B cell (primary cell): ENCODE data around the gene POLR1H. TPM values are rescaled to one million over a fixed set of nuclear protein-coding genes. Genes with fewer than 3 reads are reported as not detected.

Experiments used
- ATAC-seq: fragments of 200-7000 bp; cut with Tn5 transposase; one replicate; pipeline ENCODE4 v1.10.0; 2021; ENCODE audit warnings: low read depth, mild to moderate bottlenecking, moderate number of reproducible peaks, moderate library complexity
- CTCF ChIA-PET: fragments of 350-600 bp; sonication (Branson Sonifier 250); formaldehyde crosslinking; loops from one replicate; lab custom pipeline; 2021; ENCODE audit warnings: antibody characterized with exemption, inconsistent platforms; lab: Charles Lee
- POLR2A ChIA-PET: fragments of 350-600 bp; sonication (Branson Sonifier 250); formaldehyde crosslinking; loops from one replicate; lab custom pipeline; 2021; ENCODE audit warnings: antibody characterized with exemption; lab: Charles Lee
- DNase-seq: peaks from one replicate; pipeline ENCODE4 v3.0.0; 2013
- H2AFZ ChIP-seq: 2 replicates; pipeline ENCODE4 v1.6.1; 2012; ENCODE audit warnings: mild to moderate bottlenecking, low read depth, low read length; ENCODE audit not compliant: insufficient read depth, poor library complexity, severe bottlenecking
- H3K27ac ChIP-seq, 2 donors: 1 replicate in 1 of 2; 2 replicates in 1 of 2; pipeline ENCODE4 v1.5.1; 2012 to 2013; ENCODE audit warnings: low read length in 2 of 2, mild to moderate bottlenecking in 2 of 2, moderate library complexity in 1 of 2
- H3K27me3 ChIP-seq, 4 experiments: fragments of 200-600 bp in 1 of 4; sonication (generic) in 1 of 4; replicated peaks in 1 of 4; 1 replicate in 2 of 4; 2 replicates in 2 of 4; pipeline versions ENCODE4 v1.6.1 to v1.7.0; 2013 to 2016; ENCODE audit warnings: low read length in 3 of 4, mild to moderate bottlenecking in 2 of 4, mixed read lengths in 1 of 4, moderate library complexity in 1 of 4; ENCODE audit not compliant: insufficient read depth in 4 of 4, control insufficient read depth in 3 of 4; ENCODE audit errors: control extremely low read depth in 1 of 4
- H3K36me3 ChIP-seq, 2 experiments: replicated peaks in 1 of 2; 1 replicate in 1 of 2; 2 replicates in 1 of 2; pipeline versions ENCODE4 v1.6.1 to v1.7.1; 2013; ENCODE audit warnings: low read length in 1 of 2; ENCODE audit not compliant: insufficient read depth in 2 of 2, control insufficient read depth in 1 of 2; ENCODE audit errors: control extremely low read depth in 1 of 2, extremely low read depth in 1 of 2
- H3K4me1 ChIP-seq, 2 donors: fragments of 200-600 bp in 1 of 2; sonication (generic) in 1 of 2; 1 replicate in 1 of 2; 2 replicates in 1 of 2; pipeline versions ENCODE4 v1.5.1 to v1.6.1; 2013 to 2017; ENCODE audit warnings: low read length in 2 of 2; ENCODE audit not compliant: control insufficient read depth in 2 of 2, insufficient read depth in 2 of 2
- H3K4me2 ChIP-seq: replicated peaks from 2 replicates; pipeline ENCODE3; 2012; ENCODE audit warnings: mild to moderate bottlenecking, low read depth, low read length; ENCODE audit not compliant: poor library complexity, severe bottlenecking
- H3K4me3 ChIP-seq, 5 experiments: fragments of 200-600 bp in 1 of 5; sonication (generic) in 1 of 5; 1 replicate in 3 of 5; 2 replicates in 2 of 5; pipeline versions ENCODE4 v1.5.1 to v1.7.0; 2011 to 2016; ENCODE audit warnings: low read length in 4 of 5, mild to moderate bottlenecking in 4 of 5, low read depth in 2 of 5, control low read depth in 1 of 5, moderate library complexity in 1 of 5; ENCODE audit not compliant: insufficient read depth in 1 of 5; ENCODE audit errors: control extremely low read depth in 1 of 5, extremely low read depth in 1 of 5
- H3K79me2 ChIP-seq: fragments of 200-600 bp; sonication (generic); one replicate; pipeline ENCODE4 v1.6.0; 2016; ENCODE audit warnings: low read length; ENCODE audit not compliant: control insufficient read depth, insufficient read depth
- H3K9ac ChIP-seq: fragments of 200-600 bp; sonication (generic); 2 replicates; pipeline ENCODE4 v1.6.1; 2017; ENCODE audit warnings: mild to moderate bottlenecking, low read length, moderate library complexity
- H3K9me3 ChIP-seq, 3 donors: one replicate each; pipeline versions ENCODE4 v1.6.1 to v1.7.1; 2013; ENCODE audit warnings: low read length in 2 of 3; ENCODE audit not compliant: control insufficient read depth in 2 of 3, insufficient read depth in 1 of 3; ENCODE audit errors: control extremely low read depth in 1 of 3
- H4K20me1 ChIP-seq: 2 replicates; pipeline ENCODE4 v1.6.0; 2012; ENCODE audit warnings: mild to moderate bottlenecking, low read length; ENCODE audit not compliant: insufficient read depth, control insufficient read depth, poor library complexity, severe bottlenecking
- H3K27ac Mint-ChIP-seq: one replicate; pipeline ENCODE4 v1.8.0; 2021; ENCODE audit warnings: mixed read lengths
- H3K27me3 Mint-ChIP-seq: one replicate; pipeline ENCODE4 v1.8.0; 2021; ENCODE audit warnings: mixed read lengths
- H3K4me1 Mint-ChIP-seq: one replicate; pipeline ENCODE4 v1.8.0; 2021; ENCODE audit warnings: mixed read lengths
- H3K4me3 Mint-ChIP-seq: one replicate; pipeline ENCODE4 v1.8.0; 2021; ENCODE audit warnings: mixed read lengths
- H3K9me3 Mint-ChIP-seq: one replicate; pipeline ENCODE4 v1.8.0; 2022; ENCODE audit warnings: mixed read lengths; ENCODE audit not compliant: insufficient read depth
- EZH2 ChIP-seq: IDR thresholded peaks from 2 replicates; pipeline ENCODE4 v1.6.1; 2012; ENCODE audit warnings: borderline replicate concordance, low read depth, mild to moderate bottlenecking, moderate library complexity, low read length; ENCODE audit not compliant: insufficient read depth, poor library complexity, severe bottlenecking
- WGBS: methylation state at CpG from one replicate; pipeline ENCODE4 v1.1.5; 2013; ENCODE audit warnings: missing lambda C conversion rate; ENCODE audit not compliant: insufficient coverage; 5-methylcytosine and 5-hydroxymethylcytosine counted together
- intact Hi-C: fragments of 100-400 bp; cut with micrococcal nuclease; formaldehyde crosslinking; loops from one replicate; pipeline ENCODE4 v1.10.0; 2022
- polyA plus RNA-seq: library from polyadenylated mRNA; depleted of rRNA; stranded (reverse); fragments of >200 nt; gene quantifications from 2 replicates; pipeline ENCODE4 v1.2.3, GENCODE V29; 2012
- total RNA-seq, 2 donors: library from RNA; stranded (reverse); fragments of 120-200 nt in 1 of 2; gene quantifications; 1 replicate in 1 of 2; 2 replicates in 1 of 2; pipeline versions ENCODE4 v1.2.3 to v1.2.4, GENCODE V29; 2013 to 2022
- TF ChIP-seq, protein P1 (sequence below): fragments of 200-600 bp; IDR thresholded peaks from one replicate; pipeline ENCODE4 v1.8.0; 2022; ENCODE audit warnings: antibody characterized with exemption, mild to moderate bottlenecking

Gene POLR1H
- total and polyA plus RNA-seq, 2 donors (not counting 1 experiment from before 2014, with no cell fraction given) = 38.8 to 71.0 TPM

DNA sequence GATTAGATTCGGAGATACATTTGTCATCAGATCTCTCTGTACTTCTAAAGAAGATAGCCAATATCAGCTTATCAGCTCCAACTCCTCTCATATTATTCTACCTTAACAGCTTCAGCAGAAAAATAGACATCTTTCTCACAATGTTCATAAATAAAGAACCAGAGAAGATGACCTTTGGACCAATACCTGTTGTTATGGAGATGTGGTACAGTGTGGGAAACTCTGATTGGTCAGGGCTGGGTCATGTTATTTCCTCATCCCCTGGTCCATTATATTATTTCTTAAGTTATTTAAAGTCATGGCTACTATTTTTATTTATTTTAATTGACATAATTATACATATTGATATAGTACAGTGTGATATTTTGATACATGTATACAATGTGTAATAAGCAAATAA lies 35.9 kb upstream of the POLR1H start:
- Mint-ChIP-seq H3K4me1 (peaks cover 8% of the 10 kb centered on the region), H3K4me3 (no peak overlapping the region), H3K27ac (no peak overlapping the region), H3K27me3 (no peaks in the 10 kb centered on the region), H3K9me3 (no peaks in the 10 kb centered on the region)
- Histone ChIP-seq H4K20me1 (no peaks in the 10 kb centered on the region), H3K9ac (no peak overlapping the region), H3K4me3 (no peak overlapping the region), H3K9me3 (no peaks in the 10 kb centered on the region), H3K79me2 (no peaks in the 10 kb centered on the region), H3K4me1 (peaks cover 7 to 9% of the 10 kb centered on the region in 2 donors), H3K36me3 (no peaks in the 10 kb centered on the region), H3K27me3 (no peaks in the 10 kb centered on the region), H3K27ac (no peak overlapping the region), H3K4me2 (no peak overlapping the region), H2AFZ (no peak overlapping the region)
- WGBS = 100% methylated on average over 1 of the region's 1 CpG
- TF ChIP-seq, protein P1, sequence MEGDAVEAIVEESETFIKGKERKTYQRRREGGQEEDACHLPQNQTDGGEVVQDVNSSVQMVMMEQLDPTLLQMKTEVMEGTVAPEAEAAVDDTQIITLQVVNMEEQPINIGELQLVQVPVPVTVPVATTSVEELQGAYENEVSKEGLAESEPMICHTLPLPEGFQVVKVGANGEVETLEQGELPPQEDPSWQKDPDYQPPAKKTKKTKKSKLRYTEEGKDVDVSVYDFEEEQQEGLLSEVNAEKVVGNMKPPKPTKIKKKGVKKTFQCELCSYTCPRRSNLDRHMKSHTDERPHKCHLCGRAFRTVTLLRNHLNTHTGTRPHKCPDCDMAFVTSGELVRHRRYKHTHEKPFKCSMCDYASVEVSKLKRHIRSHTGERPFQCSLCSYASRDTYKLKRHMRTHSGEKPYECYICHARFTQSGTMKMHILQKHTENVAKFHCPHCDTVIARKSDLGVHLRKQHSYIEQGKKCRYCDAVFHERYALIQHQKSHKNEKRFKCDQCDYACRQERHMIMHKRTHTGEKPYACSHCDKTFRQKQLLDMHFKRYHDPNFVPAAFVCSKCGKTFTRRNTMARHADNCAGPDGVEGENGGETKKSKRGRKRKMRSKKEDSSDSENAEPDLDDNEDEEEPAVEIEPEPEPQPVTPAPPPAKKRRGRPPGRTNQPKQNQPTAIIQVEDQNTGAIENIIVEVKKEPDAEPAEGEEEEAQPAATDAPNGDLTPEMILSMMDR = no peak
- TF ChIP-seq EZH2 = no peak
- intact Hi-C loops = no loop called here
- POLR2A ChIA-PET = no interaction called here
- CTCF ChIA-PET = interaction anchor here (1.2 to 1.9 kb wide), 3 partner anchors 9 to 177 kb away, joined by 3 to 7 read pairs (median 7); no protein-coding TSS in a partner anchor
- no peak for ATAC-seq
- no peak for DNase-seq

DNA sequence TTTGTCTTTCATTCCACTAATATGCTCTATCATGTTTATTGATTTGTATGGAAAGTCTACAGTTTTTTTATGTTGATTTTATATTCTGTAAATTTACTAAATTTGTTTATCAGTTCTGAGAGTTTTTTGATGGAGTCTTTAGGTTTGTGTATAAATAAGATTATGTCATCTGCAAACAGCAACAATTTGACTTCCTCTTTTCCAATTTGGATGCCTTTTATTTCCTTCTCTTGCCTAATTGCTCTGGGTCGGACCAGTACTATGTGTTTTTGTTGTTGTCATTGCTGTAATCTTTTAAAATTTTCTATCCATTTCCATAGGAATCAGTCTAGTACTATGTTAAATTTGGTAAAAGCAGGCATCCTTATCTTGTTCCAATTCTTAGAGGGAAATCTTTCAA lies 31.5 kb upstream of the POLR1H start:
- H4K20me1 ChIP-seq = no peaks in the 10 kb centered on the region
- ATAC-seq = no peak
- no peaks in the 10 kb centered on the region for H3K4me1 ChIP-seq
- ChIA-PET CTCF (interaction anchor here (0.6 kb wide), 1 partner anchor 195 kb away, joined by 4 read pairs; no protein-coding TSS in a partner anchor), POLR2A (no interaction called here)
- Mint-ChIP-seq H3K4me3 (no peak overlapping the region), H3K27me3 (no peaks in the 10 kb centered on the region), H3K9me3 (no peaks in the 10 kb centered on the region), H3K27ac (no peak overlapping the region), H3K4me1 (no peaks in the 10 kb centered on the region)
- no peak overlapping the region for H3K9ac ChIP-seq
- no peak for DNase-seq
- no peaks in the 10 kb centered on the region for H3K9me3 ChIP-seq
- no peak overlapping the region for H3K4me3 ChIP-seq
- intact Hi-C loops = no loop called here
- H3K79me2 ChIP-seq = no peaks in the 10 kb centered on the region
- H3K36me3 ChIP-seq = peaks cover 0 to 5% of the 10 kb centered on the region in 2 experiments
- no peak overlapping the region for H3K27ac ChIP-seq
- no CpG with 5 or more reads among the region's 1 CpG for WGBS
- no peaks in the 10 kb centered on the region for H3K27me3 ChIP-seq
- TF ChIP-seq, protein P1 = no peak
- TF ChIP-seq EZH2 = no peak
- no peak overlapping the region for H3K4me2 ChIP-seq
- no peak overlapping the region for H2AFZ ChIP-seq
